Pulmonary artery endothelial cell (primary cell): ENCODE results near the gene SRP9. TPM values are rescaled to one million over a fixed set of nuclear protein-coding genes. Genes with fewer than 3 reads are reported as not detected.
"Not testable (repeated sequence)": the region's sequence is repeated elsewhere in the genome, so short reads cannot be mapped to it uniquely, and the experiment has no call there.

ENCODE experiments used
- DNase-seq: peaks from one replicate; pipeline ENCODE4 v3.0.0-alpha.2; 2011; ENCODE audit warnings: low read depth, low spot score
- total RNA-seq: library from RNA; depleted of rRNA; stranded (reverse); fragments of >200 nt; gene quantifications from 2 replicates; pipeline ENCODE4 v1.2.3, GENCODE V29; 2014

Gene SRP9
- total RNA-seq, 1 donor from 2014 or later: 210 TPM

DNA sequence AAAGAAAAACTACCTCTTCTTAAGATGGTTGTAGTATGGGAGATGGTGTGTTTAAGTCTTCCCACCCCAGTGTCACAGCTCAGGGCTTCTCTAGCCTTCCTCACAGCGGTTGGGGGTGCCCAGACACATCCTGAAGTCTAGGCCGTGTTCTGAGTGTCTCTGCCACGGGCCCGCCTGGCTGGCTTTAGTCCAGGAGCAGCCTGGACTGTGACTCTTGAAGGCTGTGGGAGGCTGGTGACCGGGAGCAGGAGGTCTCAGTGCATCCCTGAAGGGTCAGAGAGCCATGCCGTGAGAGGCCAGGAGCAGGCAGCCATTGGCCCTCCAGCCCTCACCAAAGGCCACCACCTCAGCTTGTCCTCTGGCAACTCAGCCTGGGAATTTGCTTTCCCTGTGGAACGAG lies 36.8 kb downstream of the SRP9 start:
- DNase-seq: no peak

DNA sequence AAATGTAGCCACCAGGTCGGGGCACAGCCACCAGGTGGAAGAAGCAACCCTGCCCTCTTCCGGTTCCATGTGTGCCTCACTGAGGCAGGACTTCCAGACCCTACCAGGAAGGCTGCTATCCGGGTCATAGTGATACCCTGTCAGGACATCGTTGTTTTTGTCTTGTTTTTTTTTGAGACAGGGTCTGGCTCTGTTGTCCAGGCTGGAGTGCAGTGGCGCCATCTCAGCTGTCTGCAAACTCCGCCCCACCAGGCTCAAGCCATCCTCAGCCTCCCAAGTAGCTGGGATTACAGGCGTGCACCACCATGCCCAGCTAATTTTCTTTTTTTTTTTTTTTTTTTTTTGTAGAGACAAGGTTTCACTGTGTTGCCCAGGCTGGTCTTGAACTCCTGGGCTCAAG lies 37.5 kb downstream of the SRP9 start:
- not testable (repeated sequence) for DNase-seq

DNA sequence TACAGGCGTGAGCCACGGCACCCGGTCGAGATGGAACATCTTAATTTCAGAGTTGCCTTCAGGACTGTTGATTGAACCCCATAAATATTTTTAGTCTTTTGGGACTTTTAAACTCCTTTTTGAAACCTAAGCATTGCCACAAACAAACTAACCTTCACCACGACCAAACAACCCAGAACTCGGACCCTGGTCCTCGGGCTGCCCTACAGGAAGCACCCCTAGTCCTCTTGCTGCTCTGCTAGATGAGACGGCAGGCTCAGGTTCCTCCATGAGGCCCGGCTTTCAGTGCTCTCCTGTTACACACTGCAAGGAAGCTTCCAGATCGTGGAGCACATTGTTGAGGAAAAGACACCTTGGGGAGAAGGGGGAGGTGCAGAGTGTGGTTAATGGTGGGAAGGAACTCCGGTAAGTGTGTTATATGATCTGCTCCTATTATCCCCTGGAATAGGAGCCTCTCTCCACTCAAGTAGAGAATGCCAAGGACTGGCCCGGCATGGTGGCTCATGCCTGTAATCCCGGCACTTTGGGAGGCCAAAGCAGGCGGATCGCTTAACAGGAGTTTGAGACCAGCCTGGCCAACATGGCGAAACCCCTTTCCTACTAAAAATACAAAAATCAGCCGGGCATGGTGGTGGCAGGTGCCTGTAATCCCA lies 38.0 kb downstream of the SRP9 start:
- no peak for DNase-seq

DNA sequence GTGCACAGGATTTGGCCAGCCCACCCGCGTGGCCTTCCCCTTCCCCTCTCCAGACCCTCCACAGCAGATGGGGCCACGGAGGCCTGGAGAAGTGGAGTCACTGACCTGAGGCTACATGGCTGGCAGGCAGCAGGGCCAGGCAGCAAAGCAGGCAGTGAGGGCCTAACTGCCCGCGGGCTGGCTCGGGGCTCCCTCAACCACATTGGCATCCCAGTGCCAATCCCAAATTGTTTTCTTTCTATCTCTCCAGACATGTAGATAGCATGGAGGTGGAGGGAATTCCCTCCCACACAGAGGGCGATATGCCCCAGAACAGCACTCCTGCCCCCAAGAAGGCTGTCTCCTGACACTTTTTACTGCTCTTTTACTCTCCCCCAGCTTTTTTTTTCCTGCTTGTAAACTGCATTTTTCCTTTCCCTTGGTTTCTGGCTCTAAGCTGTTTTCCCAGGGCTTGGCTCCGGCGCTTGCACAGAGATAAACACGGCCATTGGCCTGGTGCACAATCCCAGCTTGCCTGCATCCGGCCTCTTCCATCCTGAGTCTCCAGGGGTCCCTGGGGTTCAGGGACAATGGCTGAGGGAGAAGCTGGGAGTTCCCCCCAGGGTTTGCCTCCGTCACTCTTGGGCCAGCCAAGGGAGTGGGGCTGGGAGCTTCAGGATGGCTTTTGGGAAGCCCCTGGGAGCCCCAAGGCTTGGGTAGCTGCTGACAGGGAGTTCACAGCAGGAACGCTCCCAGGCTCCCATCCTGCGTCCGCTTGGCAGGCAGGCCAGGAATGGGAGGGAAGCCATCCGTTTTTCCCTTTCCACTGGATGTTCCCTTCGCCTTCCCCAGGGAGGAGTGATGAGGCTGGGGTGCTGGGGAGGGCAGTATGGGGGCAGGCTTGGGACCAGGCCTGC lies 39.3 kb downstream of the SRP9 start:
- no peak for DNase-seq

DNA sequence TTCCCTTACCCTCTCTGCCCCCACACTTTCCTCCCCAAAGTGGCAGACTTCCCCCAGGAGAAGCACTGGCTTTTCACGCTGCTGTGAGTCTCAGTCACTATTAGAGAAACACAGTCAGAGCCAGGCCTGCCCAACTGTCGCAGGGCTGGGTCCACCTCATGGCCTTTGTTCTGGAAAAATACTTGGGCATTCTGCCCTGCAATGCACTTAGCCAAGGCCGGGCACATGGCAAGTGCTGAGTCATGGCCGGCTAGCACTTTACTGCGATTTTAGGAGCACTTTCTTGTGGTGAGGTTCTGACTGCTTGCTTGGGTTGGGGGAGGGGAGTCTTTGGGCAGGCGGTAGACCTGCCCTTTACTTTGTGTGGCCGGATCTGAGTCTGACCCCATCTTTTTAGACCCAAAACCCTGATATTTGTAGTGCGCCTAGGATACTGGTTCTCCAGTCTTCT lies 40.0 kb downstream of the SRP9 start:
- peak; percentile 53 for DNase-seq

DNA sequence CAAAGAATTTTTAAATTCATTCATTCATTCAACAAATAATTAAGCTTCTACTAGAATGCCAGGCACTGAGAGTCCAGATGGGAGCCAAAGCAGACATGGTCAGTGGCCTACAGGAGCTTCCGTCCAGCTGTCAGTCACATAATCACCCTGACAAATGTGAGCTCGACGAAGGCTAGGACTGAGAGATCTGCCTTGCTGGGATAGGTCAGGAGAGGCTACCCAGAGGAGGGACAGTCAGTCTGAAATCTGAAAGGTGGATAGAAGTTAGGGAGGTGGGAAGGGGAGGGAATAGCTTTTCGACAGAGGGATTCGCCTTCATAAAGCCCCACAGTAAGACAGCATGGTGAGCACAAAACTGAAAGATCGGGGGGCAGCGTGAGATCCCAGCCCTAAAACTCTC lies 40.6 kb downstream of the SRP9 start:
- DNase-seq: no peak

DNA sequence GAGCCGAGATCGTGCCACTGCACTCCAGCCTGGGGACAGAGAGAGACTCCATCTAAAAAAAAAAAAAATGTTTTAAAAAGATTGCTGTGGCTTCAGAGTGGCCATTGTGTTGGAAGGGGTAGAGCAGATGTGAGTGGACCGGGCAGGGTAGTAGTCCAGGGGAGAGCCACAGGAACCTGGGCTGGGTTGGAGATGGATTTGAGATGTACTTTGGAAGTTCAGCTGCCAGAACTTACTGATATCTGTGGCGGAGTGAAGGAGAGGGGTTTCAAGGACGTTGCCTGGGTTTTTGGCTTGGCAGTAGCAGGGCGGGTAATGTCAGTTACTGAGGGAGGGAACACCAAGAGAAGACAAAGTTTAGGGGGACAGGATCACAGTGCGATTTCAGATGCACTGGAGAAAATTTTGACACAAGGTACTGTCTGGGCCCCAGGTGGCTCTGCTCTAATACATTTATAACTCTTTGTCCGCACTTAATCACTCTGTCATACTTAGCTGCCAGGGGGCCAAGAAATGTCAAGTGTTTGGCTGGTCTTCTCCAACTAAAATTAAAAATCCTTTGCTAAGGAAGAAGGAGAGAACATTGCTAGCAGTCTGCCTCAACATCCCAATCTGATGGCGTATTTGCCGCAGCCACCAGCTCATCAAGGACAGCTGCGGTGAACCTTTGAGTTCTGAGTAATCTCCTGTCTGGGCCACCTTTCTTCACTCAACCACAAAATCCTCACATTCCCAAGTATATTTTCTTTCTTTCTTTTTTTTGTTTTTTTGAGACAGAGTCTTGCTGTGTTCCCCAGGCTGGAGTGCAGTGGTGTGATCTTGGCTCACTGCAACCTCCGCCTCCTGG lies 41.9 kb downstream of the SRP9 start:
- DNase-seq: no peak

DNA sequence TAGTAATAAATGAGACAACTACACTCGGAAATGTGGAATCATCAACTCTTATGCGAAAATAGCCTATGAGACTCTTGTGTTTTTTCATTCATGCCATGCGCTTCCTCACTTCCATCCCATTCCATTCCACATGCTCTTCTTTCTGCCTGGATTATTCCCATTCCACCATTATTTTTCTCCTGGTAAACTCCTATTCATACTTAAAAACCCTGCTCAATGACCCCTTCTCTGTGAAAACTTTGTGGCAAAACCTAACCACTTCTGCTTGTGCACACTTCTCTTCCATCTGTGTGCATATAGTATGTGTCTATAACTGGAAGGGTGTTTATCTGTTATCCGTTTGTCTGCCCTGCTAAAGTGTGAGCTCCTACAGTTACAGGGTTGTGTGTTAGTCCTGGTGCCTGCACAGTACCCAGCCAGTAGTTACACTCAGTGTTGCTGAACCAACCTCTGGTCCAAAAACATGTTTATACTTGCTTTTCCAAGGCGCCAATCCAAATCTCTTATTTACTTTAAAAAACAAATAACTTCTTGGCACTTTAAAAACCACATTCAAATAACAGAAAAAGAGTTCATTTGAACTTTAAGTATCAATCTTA lies 43.0 kb downstream of the SRP9 start:
- DNase-seq: no peak

DNA sequence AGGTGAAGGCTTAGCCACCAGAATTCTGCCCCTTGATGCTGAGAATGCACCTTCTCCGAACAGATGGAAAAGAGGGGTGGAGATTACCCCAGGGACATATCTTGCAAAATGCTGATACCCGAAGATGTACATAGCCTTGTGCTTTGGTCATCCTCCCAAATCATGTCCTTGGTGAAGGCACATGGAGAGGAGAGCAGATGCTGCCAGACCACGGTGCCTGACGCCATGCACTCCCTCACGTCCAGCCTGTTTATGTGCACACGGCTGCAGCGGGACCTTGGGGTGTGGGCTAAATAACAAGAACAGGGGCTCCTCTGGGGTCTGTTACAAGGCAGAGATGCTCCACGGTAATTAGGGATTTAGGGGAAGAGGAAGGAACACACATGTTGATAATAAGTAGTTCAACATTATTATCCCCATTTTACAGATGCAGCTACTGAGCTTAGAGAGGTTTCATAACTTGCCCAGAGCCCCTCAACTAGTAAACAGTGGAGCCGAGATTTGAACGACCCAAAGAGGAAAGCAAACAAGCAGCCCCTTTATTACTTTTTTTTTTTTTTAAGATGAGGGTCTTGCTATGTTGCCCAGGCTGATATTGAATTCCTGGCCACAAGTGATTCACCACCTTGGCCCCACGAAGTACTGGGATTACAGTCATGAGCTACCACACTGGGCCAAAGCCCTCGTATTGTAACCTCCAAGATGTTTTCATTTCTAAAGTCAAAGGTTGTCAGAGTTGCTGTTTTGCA lies 45.2 kb downstream of the SRP9 start:
- no peak for DNase-seq

DNA sequence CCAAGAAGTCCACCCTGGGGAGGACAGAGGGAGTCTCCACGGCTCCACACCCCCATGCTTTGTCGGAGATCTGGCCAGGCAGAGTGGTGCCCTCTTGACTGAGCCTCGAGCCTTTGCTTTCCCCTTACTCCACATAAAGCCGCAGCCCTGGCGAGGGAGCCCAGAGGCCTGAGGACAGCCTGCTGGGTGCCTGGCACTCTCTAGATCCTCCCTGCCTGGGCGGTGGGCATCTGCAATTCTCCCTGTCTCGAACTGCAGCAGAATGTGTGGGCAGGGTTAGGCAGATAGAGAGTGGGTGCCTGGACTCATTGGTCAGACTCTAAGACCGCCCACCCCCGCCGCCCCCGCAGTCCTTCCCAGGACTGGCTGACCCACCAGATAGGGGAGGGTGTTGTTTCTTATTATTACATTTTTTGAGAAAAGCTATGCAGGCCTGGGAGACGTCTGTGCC lies 46.2 kb downstream of the SRP9 start:
- DNase-seq: no peak

DNA sequence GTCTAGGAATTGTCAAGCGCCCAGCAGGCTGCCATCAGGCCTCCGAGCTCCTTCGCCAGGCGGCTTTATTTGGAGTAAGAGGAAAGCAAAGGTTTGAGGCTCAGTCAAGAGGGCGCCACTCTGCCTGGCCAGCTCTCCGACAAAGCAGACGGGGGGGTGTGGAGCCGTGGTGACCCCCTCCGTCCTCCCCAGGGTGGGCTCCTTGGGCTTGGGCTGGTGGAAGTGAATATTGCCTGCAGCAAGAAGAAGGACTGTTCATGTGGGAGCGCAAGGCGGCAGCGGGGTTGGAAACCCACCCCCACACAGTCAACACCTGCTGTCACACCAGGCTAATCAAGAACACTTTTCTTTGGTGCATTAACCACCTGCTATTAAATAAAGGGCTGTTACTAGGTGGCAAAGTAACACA lies 46.9 kb downstream of the SRP9 start:
- DNase-seq: no peak

DNA sequence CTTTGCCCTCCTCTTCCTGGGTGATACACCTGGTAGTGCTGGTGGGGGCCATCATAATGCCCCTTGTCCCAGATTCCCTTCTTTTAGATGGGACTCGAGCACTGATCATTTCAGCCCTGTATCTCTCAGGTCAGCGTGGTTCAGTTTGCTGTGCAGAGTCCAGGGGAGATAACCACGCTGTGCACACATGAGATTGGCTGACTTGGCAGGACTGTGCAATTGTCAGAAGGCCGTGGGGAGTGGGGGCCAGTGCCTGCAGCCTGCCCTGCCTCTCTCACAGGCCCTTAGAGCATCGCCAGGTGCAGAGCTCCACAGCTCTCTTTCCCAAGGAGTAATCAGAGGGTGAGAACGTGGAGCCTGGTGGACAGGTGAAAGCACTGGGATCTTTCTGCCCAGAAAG lies 47.5 kb downstream of the SRP9 start:
- DNase-seq: no peak

DNA sequence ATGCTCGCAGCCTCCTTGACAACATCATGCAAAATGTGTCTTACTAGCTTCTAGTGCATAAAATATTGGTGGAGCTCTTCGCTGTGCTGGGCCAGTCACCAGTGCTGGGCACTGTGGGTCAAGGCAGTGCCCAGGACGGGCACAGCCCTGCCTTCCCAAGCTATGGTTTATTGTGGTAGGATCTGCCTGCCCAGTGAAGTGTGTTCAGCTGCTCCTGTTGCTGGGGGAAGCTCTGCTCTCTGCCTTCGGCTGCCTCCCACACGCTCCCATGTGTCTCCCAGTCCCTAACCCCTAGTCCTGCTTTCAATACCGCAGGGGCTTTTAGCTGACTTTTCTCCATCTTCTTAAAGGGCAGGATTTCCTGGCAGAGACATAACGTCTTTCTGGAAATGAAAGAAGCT lies 48.0 kb downstream of the SRP9 start:
- DNase-seq: no peak

DNA sequence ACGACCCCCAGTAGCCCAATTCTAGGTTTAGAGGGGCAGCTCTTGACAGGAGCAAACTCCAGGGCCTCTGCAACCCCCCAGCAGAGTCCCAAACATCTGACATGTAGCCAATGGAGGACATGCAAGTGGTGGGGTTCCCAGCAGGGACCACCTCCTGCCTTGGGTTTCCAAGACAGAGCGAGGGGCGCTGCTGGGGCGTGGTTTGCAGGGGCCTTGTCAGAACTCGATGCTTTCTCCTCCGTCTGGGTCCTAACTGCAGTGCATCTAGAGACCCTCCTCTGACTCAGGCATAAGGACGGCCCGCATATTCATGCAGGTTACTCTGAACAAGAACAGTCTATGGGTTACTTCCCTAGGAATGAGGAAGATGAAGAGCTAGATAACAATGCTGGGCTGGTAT lies 49.5 kb downstream of the SRP9 start:
- no peak for DNase-seq

DNA sequence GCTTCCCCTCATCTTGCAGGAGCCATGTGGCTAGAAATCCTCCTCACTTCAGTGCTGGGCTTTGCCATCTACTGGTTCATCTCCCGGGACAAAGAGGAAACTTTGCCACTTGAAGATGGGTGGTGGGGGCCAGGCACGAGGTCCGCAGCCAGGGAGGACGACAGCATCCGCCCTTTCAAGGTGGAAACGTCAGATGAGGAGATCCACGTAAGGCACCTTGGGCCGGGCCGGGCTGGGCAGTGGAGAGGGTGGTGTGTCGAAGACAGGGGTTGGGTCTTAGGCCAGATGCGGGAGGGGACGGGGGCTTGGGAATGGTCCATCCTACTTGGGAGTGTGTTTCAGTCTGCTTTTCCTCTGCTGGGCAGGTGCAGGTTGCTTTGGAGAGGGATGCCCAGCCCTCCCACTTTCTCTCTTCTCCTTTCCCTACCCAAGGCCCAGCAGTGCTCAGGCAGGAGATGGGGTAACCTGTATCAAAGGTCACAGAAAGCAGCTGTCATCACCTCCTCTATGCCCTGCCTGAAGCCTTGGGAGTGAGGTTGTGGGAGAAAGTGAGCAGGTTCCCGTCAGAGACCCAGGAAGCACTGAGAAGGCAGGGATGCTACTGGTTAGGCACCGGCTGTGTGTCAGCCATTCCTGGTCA lies 51.2 kb downstream of the SRP9 start:
- DNase-seq: no peak

DNA sequence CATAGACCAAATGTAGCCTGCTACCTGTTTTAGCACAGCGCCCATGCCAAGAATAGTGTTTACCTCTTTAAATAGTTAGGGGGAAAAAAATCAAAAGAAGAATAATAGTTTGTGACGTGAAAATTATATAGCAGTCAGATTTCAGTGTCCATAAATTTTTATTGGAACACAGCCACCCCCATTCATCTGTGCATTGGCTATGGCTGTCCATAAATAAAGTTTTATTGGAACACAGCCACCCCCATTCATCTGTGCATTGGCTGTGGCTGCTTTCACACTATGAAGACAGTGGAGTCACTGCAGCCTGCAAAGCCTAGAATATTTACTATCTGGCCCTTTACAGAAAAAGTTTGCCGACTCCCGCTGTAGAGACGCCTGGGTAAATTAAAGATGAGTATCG lies 53.2 kb downstream of the SRP9 start:
- no peak for DNase-seq

DNA sequence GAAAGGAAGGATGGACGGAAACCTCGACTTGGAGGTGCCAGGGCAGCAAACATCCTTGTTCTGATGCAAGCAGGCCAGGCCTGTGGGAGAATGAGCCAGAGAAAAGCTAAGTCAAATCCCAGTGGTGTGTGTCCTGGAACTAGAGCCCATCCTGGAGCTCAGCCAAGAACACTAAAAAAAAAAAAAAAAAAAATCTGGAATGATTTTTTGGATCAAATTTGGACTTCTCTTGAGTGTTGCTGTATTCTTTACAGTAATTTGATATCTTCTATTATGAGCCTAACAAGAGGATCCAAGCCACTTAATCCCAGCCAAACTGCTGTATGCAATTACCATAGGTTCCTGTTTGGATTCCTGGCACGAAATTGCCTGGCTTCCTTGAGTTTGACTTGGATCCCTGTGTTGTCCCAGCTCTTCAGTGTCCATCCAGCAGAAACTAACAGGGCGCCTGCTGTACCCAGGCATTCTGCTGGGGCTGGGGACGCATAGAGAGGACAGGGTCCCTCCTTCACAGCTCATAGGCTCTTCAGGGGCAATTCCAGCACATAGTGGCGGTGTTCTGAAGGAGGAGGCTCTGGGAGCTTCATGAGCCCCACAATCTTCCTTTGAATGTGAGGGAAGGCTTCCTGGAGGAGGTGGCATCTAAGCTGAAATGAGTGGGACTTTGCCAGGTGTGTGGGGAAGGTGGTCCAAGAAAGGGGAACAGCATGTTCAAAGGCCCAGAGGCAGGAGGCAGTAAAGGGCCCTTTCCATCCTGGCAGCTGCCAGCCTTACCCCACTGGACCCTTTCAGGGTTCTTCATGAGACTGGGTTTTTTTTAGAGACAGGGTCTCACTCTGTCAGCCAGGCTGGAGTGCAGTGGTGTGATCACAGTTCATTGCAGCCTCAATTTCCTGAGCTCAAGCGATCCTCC lies 57.0 kb downstream of the SRP9 start:
- no peak for DNase-seq

DNA sequence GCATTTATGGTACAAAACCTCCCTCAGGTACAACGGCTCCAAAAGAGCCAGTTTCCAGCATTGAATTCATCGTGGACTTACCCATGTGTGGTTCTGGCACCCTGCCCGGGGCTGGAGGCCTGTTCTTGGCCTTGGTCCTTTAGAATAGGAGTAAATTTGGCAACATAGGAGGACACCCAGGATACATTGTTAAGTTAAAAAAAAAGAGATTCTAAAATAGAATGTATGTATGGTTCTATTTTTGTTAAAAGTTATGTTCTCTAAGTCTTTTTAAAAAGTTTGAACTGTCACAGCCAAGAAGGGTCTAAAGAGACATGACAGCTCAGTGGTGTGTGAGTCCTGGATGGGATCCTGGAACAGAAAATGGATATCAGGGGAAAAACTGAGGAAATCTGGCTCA lies 58.2 kb downstream of the SRP9 start:
- no peak for DNase-seq

DNA sequence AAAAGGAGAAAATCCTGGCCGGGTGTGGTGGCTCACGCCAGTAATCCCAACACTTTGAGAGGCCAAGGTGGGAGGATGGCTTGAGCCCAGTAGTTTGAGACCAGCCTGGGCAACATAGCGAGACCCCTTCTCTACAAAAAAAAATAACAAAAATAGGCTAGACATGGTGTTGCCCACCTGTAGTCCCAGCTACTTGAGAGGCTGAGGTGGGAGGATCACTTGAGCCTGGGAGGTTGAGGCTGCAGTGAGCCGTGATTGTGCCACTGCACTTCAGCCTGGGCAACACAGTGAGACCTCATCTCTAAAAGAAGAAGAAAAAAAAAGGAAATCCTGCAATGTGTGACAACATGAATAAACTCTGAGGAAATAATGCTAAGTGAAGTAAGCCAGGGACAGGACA lies 58.7 kb downstream of the SRP9 start:
- not testable (repeated sequence) for DNase-seq
